LHCN-M2 (cell line): ENCODE measurements around the gene NKX3-2. TPM values are rescaled to one million over a fixed set of nuclear protein-coding genes. Genes with fewer than 3 reads are reported as not detected.
A peak's percentile ranks its signal among the peaks of the same experiment; 100 is the strongest.

ENCODE experiments used
- DNase-seq: peaks from one replicate; pipeline ENCODE4 v3.0.0-alpha.2; 2012; ENCODE audit warnings: low read depth
- total RNA-seq: library from RNA; depleted of rRNA; stranded (reverse); fragments of >200 nt; gene quantifications from 2 replicates; pipeline ENCODE4 v1.2.3, GENCODE V29; 2014

The NKX3-2 gene
- total RNA-seq, 1 experiment from 2014 or later: 3.0 TPM

DNA sequence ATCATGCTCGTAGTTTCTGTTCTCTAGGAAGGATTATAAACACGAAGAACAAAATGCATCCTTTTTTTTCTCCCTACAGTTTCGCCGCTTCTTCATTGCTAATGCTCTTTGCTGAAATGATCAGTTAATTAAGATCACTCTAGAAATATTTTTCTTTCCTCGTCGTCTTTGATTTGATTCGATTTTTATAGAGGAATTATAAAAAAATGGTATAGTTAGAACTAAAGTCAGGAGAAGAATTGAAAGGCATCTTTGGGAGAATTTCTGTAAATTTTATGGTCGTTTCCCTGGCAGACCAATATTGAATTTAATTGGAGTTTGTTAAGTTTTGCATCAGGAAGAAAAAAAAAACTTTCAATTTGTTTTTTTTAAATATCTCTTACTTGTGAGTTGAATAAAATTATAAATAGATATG is 1.1 kb upstream of the NKX3-2 start:
- no peak for DNase-seq

DNA sequence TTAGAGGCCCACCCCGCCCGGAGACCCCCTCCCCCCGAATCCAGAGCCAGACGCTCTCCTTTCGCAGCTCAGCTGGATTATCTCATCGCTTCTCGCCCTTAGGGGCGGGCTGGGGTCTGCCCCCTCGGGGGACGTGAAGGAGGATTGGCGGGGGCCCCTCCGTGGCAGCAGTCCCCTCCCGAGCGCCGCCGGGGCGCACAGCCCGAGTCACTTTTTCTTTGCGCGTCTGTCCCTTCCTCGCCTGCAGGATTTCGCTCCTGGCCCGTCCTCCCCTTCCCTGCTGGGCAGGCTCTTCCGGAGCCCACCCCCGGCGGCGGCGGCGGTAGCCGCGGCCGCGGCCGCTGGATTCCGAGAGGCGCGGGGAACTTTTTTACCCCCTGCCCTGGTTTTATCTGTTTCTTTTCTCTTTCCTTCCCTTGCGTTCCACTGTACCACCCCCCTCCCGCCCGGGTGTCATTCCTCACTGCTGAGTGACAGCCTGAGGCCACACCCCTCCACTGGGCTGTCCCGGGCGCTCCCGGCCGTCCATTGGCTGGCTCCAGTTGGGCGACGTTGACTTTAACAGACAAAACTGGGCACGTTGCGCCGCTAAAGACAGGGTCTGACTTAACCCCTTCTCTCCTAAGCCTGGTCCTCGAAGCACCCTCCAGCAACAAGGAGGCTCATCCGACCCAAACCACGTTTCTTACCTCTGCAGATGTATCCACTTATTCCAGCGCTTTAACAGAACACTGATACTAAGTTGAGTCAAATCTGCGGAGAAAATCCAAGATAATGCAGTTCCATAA is 492 bp upstream of the NKX3-2 start:
- peak; percentile 81 for DNase-seq

- DNase-seq: no peak
Measured at GRCh38 chr4:13543032-13543838, 1.1 kb downstream of the NKX3-2 start.

DNA sequence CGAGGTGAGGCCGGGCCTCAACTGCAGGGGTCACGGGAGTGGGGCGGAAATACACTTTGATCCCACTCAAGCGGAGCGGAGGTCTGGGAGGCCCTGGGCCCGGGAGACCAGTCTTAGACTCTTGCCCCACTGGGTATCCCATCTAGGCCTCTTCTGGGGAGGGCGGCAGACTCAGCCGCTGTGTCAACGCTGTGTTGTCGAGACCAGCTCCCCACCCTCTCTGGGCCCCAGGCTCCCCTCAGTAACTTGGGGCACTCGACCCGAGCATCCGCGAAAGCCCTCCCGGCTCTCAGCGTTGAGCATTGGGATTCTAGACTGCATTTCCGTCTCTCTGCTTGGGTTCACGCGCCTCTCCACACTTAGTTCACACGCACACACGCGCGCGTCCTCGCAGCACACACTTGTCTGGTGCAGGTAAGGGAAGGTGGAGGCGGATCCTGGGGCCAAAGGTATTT is 1.7 kb downstream of the NKX3-2 start:
- no peak for DNase-seq

DNA sequence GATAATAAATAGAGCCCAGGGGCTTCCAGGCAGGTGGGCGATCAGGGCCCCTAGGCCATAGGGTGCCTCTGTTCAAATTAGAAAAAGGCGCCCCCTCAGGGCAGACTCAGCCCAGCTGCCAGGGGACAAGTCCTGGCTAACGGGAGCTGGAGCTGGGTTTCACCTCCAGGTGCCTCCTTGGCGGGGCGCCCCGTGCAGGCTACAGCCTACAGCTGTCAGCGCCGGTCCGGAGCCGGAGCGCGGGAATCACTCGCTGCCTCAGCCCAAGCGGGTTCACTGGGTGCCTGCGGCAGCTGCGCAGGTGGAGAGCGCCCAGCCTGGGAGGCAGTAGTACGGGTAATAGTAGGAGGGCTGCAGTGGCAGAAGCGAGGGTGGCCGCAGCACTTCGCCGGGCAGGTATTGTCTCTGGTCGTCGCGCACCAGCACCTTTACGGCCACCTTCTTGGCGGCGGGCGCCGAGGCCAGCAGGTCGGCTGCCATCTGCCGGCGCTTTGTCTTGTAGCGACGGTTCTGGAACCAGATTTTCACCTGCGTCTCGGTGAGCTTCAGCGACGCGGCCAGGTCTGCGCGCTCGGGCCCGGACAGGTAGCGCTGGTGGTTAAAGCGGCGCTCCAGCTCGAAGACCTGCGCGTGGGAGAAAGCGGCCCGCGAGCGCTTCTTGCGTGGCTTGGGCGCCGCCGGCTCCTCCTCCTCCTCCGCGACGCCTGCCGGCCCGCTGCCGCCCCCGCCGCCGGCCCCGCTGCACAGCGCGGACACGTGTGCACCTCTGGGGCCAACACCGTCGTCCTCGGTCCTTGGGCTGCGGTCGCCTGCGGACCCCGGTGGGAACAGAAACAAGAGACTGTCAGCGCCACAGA is 2.4 kb downstream of the NKX3-2 start:
- no peak for DNase-seq

DNA sequence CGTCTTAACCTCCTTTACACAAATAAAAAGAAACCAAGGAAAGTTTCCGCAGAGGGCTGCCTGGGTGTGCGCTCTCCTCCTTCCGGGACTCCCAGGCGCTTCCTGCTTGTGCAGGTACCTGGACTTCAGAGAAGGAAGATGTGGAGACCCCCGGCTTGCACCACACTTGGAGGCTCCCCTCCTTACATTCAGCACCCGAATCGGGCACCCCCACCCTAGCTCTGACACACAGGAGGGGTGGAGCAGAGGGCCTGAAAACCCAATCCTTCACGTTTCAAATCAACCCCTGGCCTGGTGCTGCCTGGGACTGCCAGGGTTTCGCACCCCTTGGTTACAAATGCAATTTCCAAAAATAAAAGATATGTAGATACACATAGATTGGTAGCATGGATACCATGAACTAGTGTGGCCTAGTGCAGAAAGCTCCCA is 3.1 kb downstream of the NKX3-2 start:
- no peak for DNase-seq

GRCh38 chr4:13540446-13541175 is 3.7 kb downstream of the NKX3-2 start:
- no peak for DNase-seq

DNA sequence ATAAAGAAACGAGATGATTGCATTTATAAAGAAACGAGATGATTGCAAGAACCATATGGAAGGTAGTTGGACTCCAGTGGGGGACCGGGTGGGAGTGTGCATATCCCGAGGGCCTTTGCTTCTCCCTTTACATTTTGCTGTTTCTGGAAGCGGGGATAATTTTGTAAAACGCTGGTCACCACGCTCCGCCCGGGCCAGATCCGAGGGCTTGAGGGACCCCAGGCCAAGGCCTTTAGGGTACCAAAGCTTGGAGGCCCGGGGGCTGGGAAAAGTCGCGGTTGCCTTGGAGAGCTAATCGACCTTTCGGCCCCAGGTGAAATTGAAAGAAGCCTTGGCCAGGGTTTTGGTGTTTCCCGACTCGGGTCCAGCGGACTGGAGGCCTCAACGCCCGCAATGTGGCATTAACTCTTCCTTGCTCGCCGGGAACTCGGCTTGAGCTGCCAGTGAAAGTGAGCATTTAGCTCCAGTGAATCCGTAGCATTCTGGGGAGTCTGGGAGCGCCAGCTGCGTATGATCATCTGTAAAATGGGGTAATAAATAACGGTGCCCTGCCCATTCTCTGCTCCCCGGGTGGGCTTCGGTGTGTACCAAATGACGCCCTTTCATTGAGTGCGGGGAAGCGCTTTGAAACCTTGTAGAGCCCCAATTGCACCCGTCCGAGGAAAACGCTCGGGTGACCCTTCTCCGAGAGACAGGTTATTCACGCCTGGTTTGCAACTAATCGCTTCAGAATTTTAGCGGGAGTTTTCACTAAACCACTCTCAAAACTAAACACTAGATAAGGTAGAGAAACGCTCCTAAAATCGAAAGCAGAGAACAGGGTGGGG is 4.5 kb downstream of the NKX3-2 start:
- no peak for DNase-seq

DNA sequence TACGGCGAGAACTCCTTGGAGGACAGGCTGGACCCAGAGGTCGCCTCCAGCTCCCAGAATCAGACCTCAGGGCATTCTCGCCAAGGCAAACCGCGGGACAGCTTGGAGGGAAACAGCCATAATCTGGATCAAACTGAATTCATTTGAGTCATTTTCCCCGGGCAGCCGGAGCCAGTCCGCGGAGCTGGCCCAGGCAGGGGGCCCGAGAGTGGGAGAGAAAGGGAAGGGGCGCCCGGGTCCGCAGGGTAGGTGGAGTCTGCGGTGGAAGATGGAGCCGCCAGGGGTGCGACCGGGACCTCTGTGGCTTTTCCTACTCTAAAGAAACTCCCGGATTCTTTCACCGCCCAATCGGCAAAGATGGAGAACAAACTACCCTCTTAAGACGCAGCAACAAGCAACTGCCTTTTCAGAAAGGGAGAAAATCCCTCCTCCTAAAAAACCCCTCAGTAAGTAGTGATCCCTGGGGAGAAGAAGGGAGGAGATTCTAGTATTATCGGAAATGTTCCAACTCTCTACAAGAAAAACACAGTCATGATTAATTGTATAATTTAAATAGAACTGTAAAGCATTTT is 5.2 kb downstream of the NKX3-2 start:
- no peak for DNase-seq

DNA sequence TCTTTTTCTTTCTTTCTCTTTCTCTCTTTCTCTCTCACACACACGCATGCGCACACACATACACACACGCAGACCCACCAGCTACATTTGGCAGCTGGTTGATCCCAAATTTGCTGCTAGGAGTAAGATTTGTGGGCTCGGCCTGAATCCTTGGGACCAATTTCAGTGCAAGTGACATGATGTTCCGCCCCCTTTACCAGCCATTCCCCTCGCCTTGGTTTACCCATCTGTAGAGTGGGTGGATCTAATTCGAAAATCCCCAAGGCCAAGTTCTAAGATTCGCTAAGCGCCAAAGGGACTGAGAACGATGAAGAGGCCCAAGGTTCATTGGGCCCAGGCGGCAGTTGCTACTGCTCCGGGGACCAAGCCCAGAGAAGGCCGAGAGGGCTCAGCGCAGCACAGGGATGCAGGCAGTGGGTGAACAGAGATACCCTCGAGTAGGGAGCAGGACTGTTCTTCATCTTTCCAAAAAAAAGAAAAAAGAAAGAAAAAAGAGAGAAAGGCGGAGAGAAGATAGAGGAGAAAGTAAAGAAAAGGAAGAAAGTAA is 5.8 kb downstream of the NKX3-2 start:
- no peak for DNase-seq

GRCh38 chr4:13537832-13538177 is 6.5 kb downstream of the NKX3-2 start:
- DNase-seq: no peak

- DNase-seq: no peak
Measured at GRCh38 chr4:13537011-13537831, 7.1 kb downstream of the NKX3-2 start.

- no peak for DNase-seq
Measured at GRCh38 chr4:13536607-13537006, 7.7 kb downstream of the NKX3-2 start.

- no peak for DNase-seq
Measured at GRCh38 chr4:13535708-13536361, 8.5 kb downstream of the NKX3-2 start.

GRCh38 chr4:13535118-13535517 is 9.2 kb downstream of the NKX3-2 start:
- DNase-seq: no peak

DNA sequence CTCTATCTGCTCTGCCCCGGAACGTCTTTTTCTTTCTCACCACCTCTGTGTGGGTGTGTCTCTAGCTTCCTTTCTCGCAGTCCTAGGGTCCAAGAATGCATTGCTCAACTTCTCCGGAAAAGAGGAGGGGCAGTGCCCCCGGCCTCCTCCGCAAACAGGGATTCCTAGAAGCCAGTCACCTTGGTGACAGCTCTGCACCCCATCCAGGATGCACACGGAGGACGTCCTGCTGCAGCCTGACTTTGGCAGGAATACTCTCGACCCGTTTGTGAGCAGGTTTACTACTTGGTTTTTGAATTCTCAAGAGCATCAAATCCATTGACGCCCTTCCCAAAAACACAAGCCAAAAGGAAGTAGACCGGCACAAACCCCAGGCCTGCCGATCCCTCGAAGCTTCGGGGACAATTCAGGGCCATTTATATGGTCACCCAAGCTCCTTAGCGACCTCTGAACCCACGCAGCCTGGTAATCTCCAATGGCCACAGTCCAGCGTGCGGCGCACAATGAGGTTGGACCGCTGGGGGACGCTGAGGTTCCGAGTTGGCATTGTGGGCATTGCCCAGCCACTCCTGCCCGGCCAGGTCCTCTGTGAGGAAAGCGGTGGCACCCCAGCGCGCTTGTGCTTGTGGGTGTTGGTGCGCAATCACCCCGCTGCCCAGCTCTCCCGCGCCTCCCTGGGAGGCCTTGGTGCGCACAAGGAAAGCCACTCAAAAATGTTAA is 9.8 kb downstream of the NKX3-2 start:
- no peak for DNase-seq

DNA sequence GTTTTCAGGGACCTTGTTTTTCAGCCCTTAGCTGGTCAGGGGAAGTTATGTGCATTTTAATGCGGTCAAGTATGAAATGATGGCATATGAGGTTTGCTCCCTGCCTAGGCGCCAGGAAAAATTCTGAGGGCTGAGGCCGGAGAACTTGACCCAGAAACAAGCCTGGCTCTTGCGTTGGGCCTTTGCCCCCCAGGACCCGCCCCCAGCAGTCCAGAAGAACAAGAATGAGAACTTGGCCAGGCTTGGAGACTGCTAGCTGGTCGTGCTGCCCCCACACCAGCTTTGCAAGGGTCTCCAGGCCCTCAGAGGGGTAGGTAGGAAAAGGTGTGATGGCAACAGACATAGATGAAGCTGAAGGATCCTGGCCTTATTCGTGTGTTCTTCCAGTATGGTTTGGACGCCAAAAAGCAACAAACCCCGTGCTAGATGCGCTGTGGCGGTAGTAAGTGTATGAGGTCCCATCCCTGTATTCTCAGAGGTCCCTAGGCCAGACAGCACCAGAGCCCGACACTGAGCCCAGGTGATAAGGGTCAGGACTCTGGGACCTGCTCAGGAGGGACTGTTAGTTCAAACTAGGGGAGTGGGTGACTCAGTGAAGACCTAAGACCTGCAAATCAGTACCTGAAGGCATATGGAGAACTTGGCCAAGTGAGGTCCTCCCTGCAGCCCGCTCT is 10.5 kb downstream of the NKX3-2 start:
- DNase-seq: no peak
